ENCODE data around the gene KRTAP12-4.
"Not testable (repeated sequence)": the region's sequence is repeated elsewhere in the genome, so short reads cannot be mapped to it uniquely, and the experiment has no call there.

The KRTAP12-4 gene

GRCh38 chr21:44654576-44655175 lies at the start of gene KRTAP12-4:
Gene KRTAP12-4 (minus strand): TSS chr21:44654659. CDS start chr21:44654614, 45 bp downstream.
- DNase-seq, result no peak

GRCh38 chr21:44703731-44704635 lies 49.5 kb upstream of the KRTAP12-4 start:
- DNase-seq, result no peak

GRCh38 chr21:44702973-44703730 lies 48.7 kb upstream of the KRTAP12-4 start:
- no peak for DNase-seq

GRCh38 chr21:44702111-44702972 lies 47.9 kb upstream of the KRTAP12-4 start:
- peak; percentile 63 for DNase-seq

GRCh38 chr21:44701541-44701940 lies 47.1 kb upstream of the KRTAP12-4 start:
- no peak for DNase-seq

GRCh38 chr21:44701023-44701400 lies 46.6 kb upstream of the KRTAP12-4 start:
- no peak for DNase-seq

GRCh38 chr21:44700101-44701022 lies 45.9 kb upstream of the KRTAP12-4 start:
- no peak for DNase-seq

GRCh38 chr21:44699502-44700001 lies 45.1 kb upstream of the KRTAP12-4 start:
- no peak for DNase-seq

GRCh38 chr21:44697811-44698734 lies 43.6 kb upstream of the KRTAP12-4 start:
- DNase-seq, result no peak

GRCh38 chr21:44697172-44697810 lies 42.8 kb upstream of the KRTAP12-4 start, which contains the start of gene KRTAP10-12:
Gene KRTAP10-12 (plus strand): TSS chr21:44697172. CDS start chr21:44697202, 30 bp downstream.
- DNase-seq, result peak; percentile 2

GRCh38 chr21:44696572-44696971 lies 42.1 kb upstream of the KRTAP12-4 start:
- no peak for DNase-seq

GRCh38 chr21:44695641-44696040 lies 41.2 kb upstream of the KRTAP12-4 start:
- DNase-seq, result no peak

GRCh38 chr21:44695184-44695583 lies 40.7 kb upstream of the KRTAP12-4 start:
- no peak for DNase-seq

GRCh38 chr21:44694776-44695175 lies 40.3 kb upstream of the KRTAP12-4 start:
- DNase-seq, result no peak

- no peak for DNase-seq
Observed at GRCh38 chr21:44692798-44693512, 38.5 kb upstream of the KRTAP12-4 start.

GRCh38 chr21:44691686-44692085 lies 37.2 kb upstream of the KRTAP12-4 start:
- DNase-seq, result no peak

- not testable (repeated sequence) for DNase-seq
Observed at GRCh38 chr21:44689740-44690139, 35.3 kb upstream of the KRTAP12-4 start.

- no peak for DNase-seq
Observed at GRCh38 chr21:44687671-44688070, 33.2 kb upstream of the KRTAP12-4 start.

Data from NCI-H446 treated with DMSO at 0.1 percent for 48 hours (cell line).